GM21619 (cell line): ENCODE data around the gene NLN.
"Not testable (repeated sequence)": the region's sequence is repeated elsewhere in the genome, so short reads cannot be mapped to it uniquely, and the experiment has no call there.

Experiments used
- ATAC-seq: cut with Tn5 transposase; IDR thresholded peaks from one replicate; pipeline ENCODE4 v1.9.1; 2021; ENCODE audit not compliant: unreplicated experiment

Gene NLN

GRCh38 chr5:65730910-65731309, 8.9 kb downstream of the NLN start:
- no peak for ATAC-seq

- not testable (repeated sequence) for ATAC-seq
Observed at GRCh38 chr5:65732046-65732445, 10.0 kb downstream of the NLN start.

GRCh38 chr5:65734196-65734775, 12.3 kb downstream of the NLN start:
- ATAC-seq = not testable (repeated sequence)

GRCh38 chr5:65734921-65735320, 12.9 kb downstream of the NLN start:
- no peak for ATAC-seq

- no peak for ATAC-seq
Observed at GRCh38 chr5:65736011-65736410, 14.0 kb downstream of the NLN start.

DNA sequence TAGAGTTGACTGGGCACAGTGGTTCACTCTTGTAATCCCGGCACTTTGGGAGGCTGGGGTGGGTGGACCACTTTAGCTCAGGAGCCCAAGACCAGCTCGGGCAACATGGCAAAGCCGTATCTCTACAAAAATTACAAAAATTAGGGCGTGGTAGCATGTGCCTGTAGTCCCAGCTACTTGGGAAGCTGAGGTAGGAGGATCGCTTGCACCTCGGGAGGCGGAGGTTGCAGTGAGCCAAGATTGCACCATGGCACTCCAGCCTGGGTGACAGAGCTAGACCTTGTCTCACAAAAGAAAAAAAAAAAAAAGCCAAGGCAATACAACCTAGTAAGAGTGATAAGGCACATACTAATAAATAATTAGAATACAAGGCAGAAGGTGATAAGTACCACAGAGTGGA, 15.8 kb downstream of the NLN start:
- no peak for ATAC-seq

DNA sequence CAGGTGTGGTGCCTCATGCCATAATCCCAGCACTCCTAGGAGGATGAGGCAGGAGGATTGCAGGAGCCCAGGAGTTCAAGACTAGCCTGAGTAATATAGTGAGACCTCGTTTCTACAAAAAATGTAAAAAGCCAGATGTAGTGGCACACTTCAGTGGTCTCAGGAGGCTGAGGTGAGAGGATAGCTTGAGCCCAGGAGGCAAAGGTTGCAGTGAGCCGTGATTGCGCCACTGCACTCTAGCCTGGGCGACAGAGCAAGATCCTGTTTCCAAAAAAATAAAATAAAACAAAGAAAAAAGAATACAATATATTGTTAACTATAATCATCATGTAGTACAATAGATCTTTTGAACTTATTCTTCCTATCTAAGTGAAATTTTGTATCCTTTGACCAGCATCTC, 16.3 kb downstream of the NLN start:
- ATAC-seq = no peak

DNA sequence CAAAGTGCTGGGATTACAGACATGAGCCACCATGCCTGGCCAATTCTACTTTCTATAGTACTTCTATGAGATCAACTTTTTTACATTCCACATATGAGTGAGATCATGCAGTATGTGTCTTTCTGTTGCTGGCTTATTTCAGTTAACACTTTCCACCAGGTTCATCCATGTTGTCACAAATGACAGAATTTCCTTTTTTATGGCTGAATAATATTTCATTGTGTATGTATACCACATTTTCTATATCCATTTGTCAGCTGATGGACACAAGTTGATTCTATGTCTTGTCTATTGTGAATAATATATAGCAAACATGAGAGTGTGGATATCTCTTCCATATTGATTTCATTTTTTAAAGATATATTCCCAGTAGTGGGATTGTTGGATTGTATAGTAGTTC, 17.2 kb downstream of the NLN start:
- no peak for ATAC-seq

- ATAC-seq = peak; percentile 91
Observed at GRCh38 chr5:65742565-65743231, 20.7 kb downstream of the NLN start.

GRCh38 chr5:65749221-65749844, 27.3 kb downstream of the NLN start:
- ATAC-seq = no peak

GRCh38 chr5:65749956-65750355, 28.0 kb downstream of the NLN start:
- ATAC-seq = no peak

- ATAC-seq = no peak
Observed at GRCh38 chr5:65750938-65751337, 28.9 kb downstream of the NLN start.

DNA sequence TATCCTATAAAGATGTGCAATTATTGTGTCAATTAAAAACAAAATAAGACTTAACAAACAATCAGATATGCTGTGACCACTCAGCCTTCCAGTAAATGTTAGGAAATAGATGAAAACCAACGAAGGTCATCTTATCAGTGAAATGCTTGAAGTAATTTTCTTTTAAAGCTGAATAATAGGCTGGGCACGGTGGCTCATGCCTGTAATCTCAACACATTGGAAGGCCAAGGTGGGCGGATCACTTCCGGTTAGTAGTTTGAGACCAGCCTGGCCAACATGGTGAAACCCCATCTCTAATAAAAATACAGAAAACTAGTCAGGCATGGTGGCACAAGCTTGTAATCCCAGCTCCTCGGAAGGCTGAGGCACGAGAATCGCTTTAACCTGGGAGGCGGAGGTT, 31.2 kb downstream of the NLN start:
- ATAC-seq = no peak

GRCh38 chr5:65758546-65759144, 36.6 kb downstream of the NLN start:
- ATAC-seq = no peak

GRCh38 chr5:65760504-65761275, 38.7 kb downstream of the NLN start:
- ATAC-seq = no peak

GRCh38 chr5:65762234-65762633, 40.2 kb downstream of the NLN start:
- no peak for ATAC-seq

DNA sequence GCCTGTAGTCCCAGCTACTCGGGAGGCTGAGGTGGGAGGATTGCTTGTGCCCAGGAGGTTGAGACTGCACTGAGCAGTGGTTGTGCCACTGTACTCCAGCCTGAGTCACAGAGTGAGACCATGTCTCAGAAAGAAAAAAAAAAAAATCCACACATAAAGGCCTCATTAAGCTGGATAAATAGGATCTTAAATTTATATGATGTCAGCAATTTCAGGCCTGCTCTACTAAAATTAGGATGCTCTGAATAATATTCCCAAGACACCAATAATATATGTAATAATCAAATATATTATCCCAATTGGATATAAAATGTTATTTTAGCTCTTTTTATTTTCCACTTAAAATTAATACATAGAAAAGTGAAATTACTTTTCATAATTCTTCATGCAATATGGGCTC, 43.6 kb downstream of the NLN start:
- no peak for ATAC-seq

GRCh38 chr5:65766175-65766574, 44.2 kb downstream of the NLN start:
- ATAC-seq = no peak

DNA sequence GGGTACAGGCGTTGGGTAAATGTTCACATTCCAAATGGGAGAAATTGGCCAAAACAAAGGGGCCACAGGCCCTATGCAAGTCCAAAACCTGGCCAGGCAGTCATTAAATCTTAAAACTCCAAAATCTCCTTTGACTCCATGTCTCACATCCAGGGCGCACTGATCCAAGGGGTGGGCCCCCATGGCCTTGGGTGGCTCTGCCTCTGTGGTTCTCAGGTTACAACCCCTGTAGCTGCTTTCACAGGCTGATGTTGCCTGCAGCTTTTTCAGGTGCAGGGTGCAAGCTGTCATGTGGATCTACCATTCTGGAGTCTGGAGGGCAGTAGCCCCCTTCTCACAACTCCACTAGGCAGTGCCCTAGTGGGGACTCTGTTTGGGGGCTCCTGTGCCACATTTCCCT, 44.8 kb downstream of the NLN start:
- no peak for ATAC-seq

DNA sequence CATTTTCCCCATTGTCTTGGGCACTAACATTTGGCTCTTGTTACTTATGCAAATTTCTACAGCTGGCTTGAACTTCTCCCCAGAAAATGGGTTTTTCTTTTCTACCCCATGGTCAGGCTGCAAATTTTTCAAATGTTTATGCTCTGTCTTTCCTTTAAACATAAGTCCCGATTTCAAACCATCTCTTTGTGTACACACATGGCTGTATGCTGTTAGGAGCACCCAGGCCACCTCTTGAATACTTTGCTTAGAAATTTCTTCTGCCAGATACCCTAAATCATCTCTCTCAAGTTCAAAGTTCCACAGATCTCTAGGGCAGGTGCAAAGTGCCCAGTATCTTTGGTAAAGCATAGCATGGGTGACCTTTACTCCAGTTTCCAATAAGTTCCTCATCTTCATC, 45.6 kb downstream of the NLN start:
- ATAC-seq = no peak

DNA sequence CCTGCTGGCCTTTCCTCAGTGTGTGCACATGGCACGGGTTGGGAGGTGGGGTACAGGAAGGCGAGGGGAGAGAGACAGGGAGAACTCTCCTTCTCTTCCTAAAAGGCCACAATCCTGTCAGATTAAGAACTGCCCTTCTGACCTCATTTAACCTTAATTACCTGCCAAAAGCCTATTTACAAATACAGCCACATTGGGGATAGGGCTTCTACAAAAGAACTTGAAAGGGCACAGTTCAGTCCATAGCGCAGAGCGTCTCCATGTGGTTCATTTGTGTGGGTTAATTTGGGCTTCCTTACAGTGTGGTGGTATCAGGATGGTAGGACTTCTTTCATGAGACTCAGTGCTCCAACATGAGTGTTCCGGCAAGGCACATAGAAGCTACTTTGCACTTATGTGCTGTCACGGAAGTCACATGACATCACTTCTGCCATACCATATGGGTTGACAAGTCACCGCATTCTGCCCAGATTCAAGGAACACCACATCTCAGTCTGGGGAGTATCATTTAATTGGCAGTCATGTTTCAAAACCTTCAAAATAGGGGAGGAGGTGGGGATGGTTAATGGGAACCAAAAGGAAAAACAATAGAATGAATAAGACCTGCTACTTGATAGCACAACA, 46.8 kb downstream of the NLN start:
- ATAC-seq = no peak
